GM23338 (cell line): Measurements from ENCODE around the gene SMPDL3A. TPM values are rescaled to one million over a fixed set of nuclear protein-coding genes. Genes with fewer than 3 reads are reported as not detected.

Experiments used
- ATAC-seq: fragments of 200-7000 bp; cut with Tn5 transposase; 3 replicates; pipeline ENCODE4 v1.9.1; 2020
- DNase-seq: peaks from one replicate; pipeline ENCODE4 v3.0.0-alpha.2; 2015; ENCODE audit warnings: low spot score
- H2AFZ ChIP-seq: fragments of 200-600 bp; sonication (generic); 2 replicates; pipeline ENCODE4 v1.8.0; 2016; ENCODE audit warnings: antibody characterized with exemption, mild to moderate bottlenecking, moderate library complexity
- H3F3A ChIP-seq: fragments of 200-600 bp; sonication (generic); replicated peaks from 2 replicates; pipeline ENCODE4 v1.8.0; 2017; ENCODE audit warnings: antibody characterized with exemption, mixed run types, low read depth
- H3K27ac ChIP-seq: fragments of 200-600 bp; sonication (generic); 2 replicates; pipeline ENCODE4 v1.6.1; 2016; ENCODE audit warnings: low read depth
- H3K27me3 ChIP-seq: fragments of 200-600 bp; sonication (generic); 2 replicates; pipeline ENCODE4 v1.8.0; 2016; ENCODE audit warnings: mild to moderate bottlenecking, mixed run types, moderate library complexity; ENCODE audit not compliant: insufficient read depth
- H3K36me3 ChIP-seq: fragments of 200-600 bp; sonication (generic); 2 replicates; pipeline ENCODE4 v1.8.0; 2016; ENCODE audit warnings: mild to moderate bottlenecking; ENCODE audit not compliant: insufficient read depth
- H3K4me1 ChIP-seq: fragments of 200-600 bp; sonication (generic); 2 replicates; pipeline ENCODE4 v1.8.0; 2016; ENCODE audit warnings: mild to moderate bottlenecking, moderate library complexity; ENCODE audit not compliant: insufficient read depth
- H3K4me2 ChIP-seq: fragments of 200-600 bp; sonication (generic); 2 replicates; pipeline ENCODE4 v1.7.1; 2017; ENCODE audit warnings: mixed run types
- H3K4me3 ChIP-seq: fragments of 200-600 bp; sonication (generic); 2 replicates; pipeline ENCODE4 v1.6.1; 2016; ENCODE audit warnings: mixed run types
- H3K79me2 ChIP-seq: fragments of 200-600 bp; sonication (generic); replicated peaks from 2 replicates; pipeline ENCODE4 v1.8.0; 2017; ENCODE audit warnings: mild to moderate bottlenecking; ENCODE audit not compliant: insufficient read depth
- H3K9me2 ChIP-seq: fragments of 200-600 bp; sonication (generic); 2 replicates; pipeline ENCODE4 v1.8.0; 2017; ENCODE audit not compliant: insufficient read depth
- H4K20me1 ChIP-seq: fragments of 200-600 bp; sonication (generic); replicated peaks from 2 replicates; pipeline ENCODE4 v1.8.0; 2017; ENCODE audit warnings: mild to moderate bottlenecking; ENCODE audit not compliant: insufficient read depth
- H3K27ac Mint-ChIP-seq: 2 replicates; pipeline ENCODE4 v1.8.0; 2020; ENCODE audit warnings: inconsistent platforms, mild to moderate bottlenecking, moderate library complexity, mixed read lengths
- H3K27me3 Mint-ChIP-seq: 3 replicates; pipeline ENCODE4 v1.8.0; 2022; ENCODE audit warnings: low read depth, mild to moderate bottlenecking, moderate library complexity, mixed read lengths, inconsistent platforms; ENCODE audit not compliant: insufficient read depth, poor library complexity
- H3K36me3 Mint-ChIP-seq: 3 replicates; pipeline ENCODE4 v1.8.0; 2021; ENCODE audit warnings: low read depth, mild to moderate bottlenecking, inconsistent platforms, moderate library complexity, mixed read lengths
- H3K4me1 Mint-ChIP-seq: 3 replicates; pipeline ENCODE4 v1.8.0; 2020; ENCODE audit warnings: mild to moderate bottlenecking, inconsistent platforms, mixed read lengths
- H3K4me3 Mint-ChIP-seq: 3 replicates; pipeline ENCODE4 v1.8.0; 2021; ENCODE audit warnings: moderate library complexity, mild to moderate bottlenecking, inconsistent platforms, mixed read lengths
- H3K9me3 Mint-ChIP-seq: 3 replicates; pipeline ENCODE4 v1.8.0; 2020; ENCODE audit warnings: moderate library complexity, mild to moderate bottlenecking, inconsistent platforms, mixed read lengths
- STAT1 ChIP-seq: IDR thresholded peaks from one replicate; pipeline ENCODE4 v1.6.1; 2016; ENCODE audit warnings: antibody characterized with exemption; ENCODE audit not compliant: unreplicated experiment
- ZNF114 ChIP-seq: fragments of 250-450 bp; sonication (Bioruptor Pico); IDR thresholded peaks from 2 replicates; pipeline ENCODE4 v1.5.0; 2020; ENCODE audit warnings: mild to moderate bottlenecking, moderate library complexity
- ZNF331 ChIP-seq: fragments of 250-450 bp; sonication (Bioruptor Pico); IDR thresholded peaks from 2 replicates; pipeline ENCODE4 v1.5.0; 2020; ENCODE audit warnings: low read depth, mild to moderate bottlenecking, moderate library complexity
- polyA plus RNA-seq: library from polyadenylated mRNA; unstranded; fragments of >200 nt; fragmentation: Nextera tagmentation; extraction: Ambion mirVana; gene quantifications from 2 replicates; pipeline ENCODE4 v1.2.1, GENCODE V29; 2016
- total RNA-seq: library from RNA; depleted of rRNA; stranded (reverse); fragments of >200 nt; shearing (Covaris generic); gene quantifications from 2 replicates; pipeline ENCODE4 v1.2.3, GENCODE V29; 2014
- TF ChIP-seq, protein P1 (sequence below): fragments of 250-450 bp; sonication (Bioruptor Pico); IDR thresholded peaks from 2 replicates; pipeline ENCODE4 v1.5.0; 2020; ENCODE audit warnings: mild to moderate bottlenecking, moderate library complexity
- TF ChIP-seq, protein P2 (sequence below): IDR thresholded peaks from 2 replicates; pipeline ENCODE4 v1.6.1; 2016; ENCODE audit warnings: antibody characterized with exemption

Gene SMPDL3A
- total and polyA plus RNA-seq, 2 experiments from 2014 or later, result 3.5 to 6.3 TPM

DNA sequence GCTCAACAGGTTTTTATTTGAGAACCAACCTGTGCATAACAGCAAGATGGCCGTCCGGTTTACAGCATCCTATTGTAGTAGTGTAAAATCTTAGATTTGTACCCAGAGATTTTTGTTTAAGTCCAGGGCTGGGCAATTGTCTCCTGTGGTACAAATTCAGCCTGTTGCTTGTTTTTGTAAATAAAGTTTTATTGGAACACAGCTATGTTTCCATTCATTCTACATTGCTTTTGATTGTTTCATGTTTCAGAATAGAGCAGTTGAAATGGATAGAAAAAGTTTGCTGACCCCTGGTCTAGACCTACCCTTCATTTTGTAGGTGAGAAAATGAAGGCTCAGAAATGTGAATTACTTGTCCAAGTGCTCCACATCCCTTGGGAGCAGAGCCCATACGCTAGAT lies 8.5 kb downstream of the SMPDL3A start:
- H3K9me2 ChIP-seq, result no peaks in the 10 kb centered on the region
- H3F3A ChIP-seq, result no peaks in the 10 kb centered on the region
- H3K9me3 Mint-ChIP-seq, result no peaks in the 10 kb centered on the region
- TF ChIP-seq, protein P1, sequence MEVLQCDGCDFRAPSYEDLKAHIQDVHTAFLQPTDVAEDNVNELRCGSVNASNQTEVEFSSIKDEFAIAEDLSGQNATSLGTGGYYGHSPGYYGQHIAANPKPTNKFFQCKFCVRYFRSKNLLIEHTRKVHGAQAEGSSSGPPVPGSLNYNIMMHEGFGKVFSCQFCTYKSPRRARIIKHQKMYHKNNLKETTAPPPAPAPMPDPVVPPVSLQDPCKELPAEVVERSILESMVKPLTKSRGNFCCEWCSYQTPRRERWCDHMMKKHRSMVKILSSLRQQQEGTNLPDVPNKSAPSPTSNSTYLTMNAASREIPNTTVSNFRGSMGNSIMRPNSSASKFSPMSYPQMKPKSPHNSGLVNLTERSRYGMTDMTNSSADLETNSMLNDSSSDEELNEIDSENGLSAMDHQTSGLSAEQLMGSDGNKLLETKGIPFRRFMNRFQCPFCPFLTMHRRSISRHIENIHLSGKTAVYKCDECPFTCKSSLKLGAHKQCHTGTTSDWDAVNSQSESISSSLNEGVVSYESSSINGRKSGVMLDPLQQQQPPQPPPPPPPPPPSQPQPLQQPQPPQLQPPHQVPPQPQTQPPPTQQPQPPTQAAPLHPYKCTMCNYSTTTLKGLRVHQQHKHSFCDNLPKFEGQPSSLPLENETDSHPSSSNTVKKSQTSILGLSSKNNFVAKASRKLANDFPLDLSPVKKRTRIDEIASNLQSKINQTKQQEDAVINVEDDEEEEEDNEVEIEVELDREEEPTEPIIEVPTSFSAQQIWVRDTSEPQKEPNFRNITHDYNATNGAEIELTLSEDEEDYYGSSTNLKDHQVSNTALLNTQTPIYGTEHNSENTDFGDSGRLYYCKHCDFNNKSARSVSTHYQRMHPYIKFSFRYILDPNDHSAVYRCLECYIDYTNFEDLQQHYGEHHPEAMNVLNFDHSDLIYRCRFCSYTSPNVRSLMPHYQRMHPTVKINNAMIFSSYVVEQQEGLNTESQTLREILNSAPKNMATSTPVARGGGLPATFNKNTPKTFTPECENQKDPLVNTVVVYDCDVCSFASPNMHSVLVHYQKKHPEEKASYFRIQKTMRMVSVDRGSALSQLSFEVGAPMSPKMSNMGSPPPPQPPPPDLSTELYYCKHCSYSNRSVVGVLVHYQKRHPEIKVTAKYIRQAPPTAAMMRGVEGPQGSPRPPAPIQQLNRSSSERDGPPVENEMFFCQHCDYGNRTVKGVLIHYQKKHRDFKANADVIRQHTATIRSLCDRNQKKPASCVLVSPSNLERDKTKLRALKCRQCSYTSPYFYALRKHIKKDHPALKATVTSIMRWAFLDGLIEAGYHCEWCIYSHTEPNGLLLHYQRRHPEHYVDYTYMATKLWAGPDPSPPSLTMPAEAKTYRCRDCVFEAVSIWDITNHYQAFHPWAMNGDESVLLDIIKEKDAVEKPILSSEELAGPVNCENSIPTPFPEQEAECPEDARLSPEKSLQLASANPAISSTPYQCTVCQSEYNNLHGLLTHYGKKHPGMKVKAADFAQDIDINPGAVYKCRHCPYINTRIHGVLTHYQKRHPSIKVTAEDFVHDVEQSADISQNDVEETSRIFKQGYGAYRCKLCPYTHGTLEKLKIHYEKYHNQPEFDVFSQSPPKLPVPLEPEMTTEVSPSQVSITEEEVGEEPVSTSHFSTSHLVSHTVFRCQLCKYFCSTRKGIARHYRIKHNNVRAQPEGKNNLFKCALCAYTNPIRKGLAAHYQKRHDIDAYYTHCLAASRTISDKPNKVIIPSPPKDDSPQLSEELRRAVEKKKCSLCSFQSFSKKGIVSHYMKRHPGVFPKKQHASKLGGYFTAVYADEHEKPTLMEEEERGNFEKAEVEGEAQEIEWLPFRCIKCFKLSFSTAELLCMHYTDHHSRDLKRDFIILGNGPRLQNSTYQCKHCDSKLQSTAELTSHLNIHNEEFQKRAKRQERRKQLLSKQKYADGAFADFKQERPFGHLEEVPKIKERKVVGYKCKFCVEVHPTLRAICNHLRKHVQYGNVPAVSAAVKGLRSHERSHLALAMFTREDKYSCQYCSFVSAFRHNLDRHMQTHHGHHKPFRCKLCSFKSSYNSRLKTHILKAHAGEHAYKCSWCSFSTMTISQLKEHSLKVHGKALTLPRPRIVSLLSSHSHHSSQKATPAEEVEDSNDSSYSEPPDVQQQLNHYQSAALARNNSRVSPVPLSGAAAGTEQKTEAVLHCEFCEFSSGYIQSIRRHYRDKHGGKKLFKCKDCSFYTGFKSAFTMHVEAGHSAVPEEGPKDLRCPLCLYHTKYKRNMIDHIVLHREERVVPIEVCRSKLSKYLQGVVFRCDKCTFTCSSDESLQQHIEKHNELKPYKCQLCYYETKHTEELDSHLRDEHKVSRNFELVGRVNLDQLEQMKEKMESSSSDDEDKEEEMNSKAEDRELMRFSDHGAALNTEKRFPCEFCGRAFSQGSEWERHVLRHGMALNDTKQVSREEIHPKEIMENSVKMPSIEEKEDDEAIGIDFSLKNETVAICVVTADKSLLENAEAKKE (CRISPR knock-in tag), result no peak
- TF ChIP-seq STAT1, result no peak
- H3K4me3 ChIP-seq, result no peak overlapping the region
- no peak overlapping the region for H3K4me3 Mint-ChIP-seq
- H3K36me3 ChIP-seq, result no peaks in the 10 kb centered on the region
- H3K27ac Mint-ChIP-seq, result no peak overlapping the region
- H3K27me3 Mint-ChIP-seq, result no peaks in the 10 kb centered on the region
- no peak overlapping the region for H3K27ac ChIP-seq
- H3K79me2 ChIP-seq, result no peaks in the 10 kb centered on the region
- no peaks in the 10 kb centered on the region for H3K36me3 Mint-ChIP-seq
- H3K27me3 ChIP-seq, result no peaks in the 10 kb centered on the region
- H3K4me2 ChIP-seq, result no peak overlapping the region
- ATAC-seq (no peak), DNase-seq (no peak)
- H2AFZ ChIP-seq, result no peak overlapping the region
- peaks cover 14% of the 10 kb centered on the region for H3K4me1 Mint-ChIP-seq
- H3K4me1 ChIP-seq, result no peaks in the 10 kb centered on the region
- no peaks in the 10 kb centered on the region for H4K20me1 ChIP-seq

DNA sequence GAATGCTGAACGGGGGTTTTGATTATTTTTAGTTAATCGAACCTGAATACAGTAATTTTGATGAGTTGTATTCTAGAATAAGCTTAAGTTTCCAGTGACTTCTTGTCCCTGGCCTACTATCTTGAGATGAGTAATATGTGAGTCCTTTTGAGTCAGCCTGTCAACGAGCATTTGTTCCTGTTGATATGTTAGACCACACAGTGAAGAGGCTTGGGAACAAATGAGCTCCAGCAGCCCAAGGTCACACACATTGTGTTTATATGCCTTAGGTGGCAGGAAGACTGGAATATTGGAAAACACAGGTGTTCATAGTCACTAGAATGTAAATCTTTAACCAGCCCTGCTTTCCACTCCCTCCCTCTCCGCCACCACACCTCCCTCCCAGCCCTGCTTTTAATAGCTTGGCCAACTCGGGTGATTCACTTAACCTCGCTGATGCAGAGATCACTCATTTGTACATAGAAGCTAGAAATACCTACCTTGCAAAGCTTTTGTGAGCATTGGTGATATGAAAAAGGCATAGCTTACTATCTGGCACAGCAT lies 9.1 kb downstream of the SMPDL3A start:
- no peak for ATAC-seq
- no peak overlapping the region for H2AFZ ChIP-seq
- TF ChIP-seq, protein P2, sequence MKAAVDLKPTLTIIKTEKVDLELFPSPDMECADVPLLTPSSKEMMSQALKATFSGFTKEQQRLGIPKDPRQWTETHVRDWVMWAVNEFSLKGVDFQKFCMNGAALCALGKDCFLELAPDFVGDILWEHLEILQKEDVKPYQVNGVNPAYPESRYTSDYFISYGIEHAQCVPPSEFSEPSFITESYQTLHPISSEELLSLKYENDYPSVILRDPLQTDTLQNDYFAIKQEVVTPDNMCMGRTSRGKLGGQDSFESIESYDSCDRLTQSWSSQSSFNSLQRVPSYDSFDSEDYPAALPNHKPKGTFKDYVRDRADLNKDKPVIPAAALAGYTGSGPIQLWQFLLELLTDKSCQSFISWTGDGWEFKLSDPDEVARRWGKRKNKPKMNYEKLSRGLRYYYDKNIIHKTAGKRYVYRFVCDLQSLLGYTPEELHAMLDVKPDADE, result no peak
- TF ChIP-seq STAT1, result no peak
- TF ChIP-seq ZNF114 (CRISPR knock-in tag), result no peak
- TF ChIP-seq, protein P1 (CRISPR knock-in tag), result no peak
- TF ChIP-seq ZNF331 (CRISPR knock-in tag), result no peak

More for the DNA sequence above, 9.1 kb downstream of the SMPDL3A start:
- H3K27me3 ChIP-seq, result no peaks in the 10 kb centered on the region
- H3K4me2 ChIP-seq, result no peak overlapping the region
- no peaks in the 10 kb centered on the region for H3K36me3 ChIP-seq
- H3K4me1 Mint-ChIP-seq, result peaks cover 9% of the 10 kb centered on the region; the same call in 2 of the 3 replicates
- no peak overlapping the region for H3K4me3 Mint-ChIP-seq
- no peak overlapping the region for H3K4me3 ChIP-seq
- no peaks in the 10 kb centered on the region for H3K79me2 ChIP-seq
- no peaks in the 10 kb centered on the region for H3K36me3 Mint-ChIP-seq
- no peaks in the 10 kb centered on the region for H3K9me2 ChIP-seq
- no peak overlapping the region for H3K27ac ChIP-seq
- H3K9me3 Mint-ChIP-seq, result no peaks in the 10 kb centered on the region
- no peaks in the 10 kb centered on the region for H3K27me3 Mint-ChIP-seq
- no peaks in the 10 kb centered on the region for H4K20me1 ChIP-seq
- no peak overlapping the region for H3K27ac Mint-ChIP-seq
- no peaks in the 10 kb centered on the region for H3F3A ChIP-seq
- DNase-seq, result no peak
- no peaks in the 10 kb centered on the region for H3K4me1 ChIP-seq
